Gastrocnemius medialis (tissue), 4 donors: ENCODE data around the gene USP20. TPM values are rescaled to one million over a fixed set of nuclear protein-coding genes. Genes with fewer than 3 reads are reported as not detected.

Experiments used
- ATAC-seq, 2 donors: fragments of 150-250 bp; one replicate each; pipeline ENCODE4 v1.9.1; 2016
- DNase-seq, 2 donors: peaks; one replicate each; pipeline ENCODE4 v3.0.0-alpha.2; 2019
- H3K27ac ChIP-seq, 4 donors: fragments of 200-600 bp; sonication (generic); 1 replicate in 1 of 4; 2 replicates in 3 of 4; pipeline ENCODE4 v1.5.1; 2016 to 2018; ENCODE audit warnings: mild to moderate bottlenecking in 2 of 4, moderate library complexity in 1 of 4
- H3K27me3 ChIP-seq, 3 donors: fragments of 200-600 bp; sonication (generic) in 2 of 3; 1 replicate in 1 of 3; 2 replicates in 2 of 3; pipeline versions ENCODE4 v1.5.1 to v1.6.0; 2016 to 2019; ENCODE audit warnings: mild to moderate bottlenecking in 1 of 3, moderate library complexity in 1 of 3
- H3K36me3 ChIP-seq, 2 donors: fragments of 200-600 bp; sonication (generic) in 1 of 2; one replicate each; pipeline ENCODE4 v1.5.1; 2017 to 2018
- H3K4me1 ChIP-seq, 2 donors: fragments of 200-600 bp; sonication (generic) in 1 of 2; one replicate each; pipeline ENCODE4 v1.5.1; 2016 to 2017; ENCODE audit warnings: mild to moderate bottlenecking in 2 of 2
- H3K4me3 ChIP-seq, 4 donors: fragments of 200-600 bp; sonication (generic) in 3 of 4; 1 replicate in 1 of 4; 2 replicates in 3 of 4; pipeline ENCODE4 v1.5.1; 2016 to 2019; ENCODE audit warnings: mild to moderate bottlenecking in 2 of 4
- H3K9me3 ChIP-seq, 3 donors: fragments of 200-600 bp; sonication (generic) in 2 of 3; 1 replicate in 1 of 3; 2 replicates in 2 of 3; pipeline ENCODE4 v1.5.1; 2016 to 2019
- POLR2A ChIP-seq, 2 donors: fragments of 450-650 bp; IDR thresholded peaks; one replicate each; pipeline ENCODE4 v1.6.1; 2017; ENCODE audit warnings: antibody characterized with exemption in 2 of 2, mild to moderate bottlenecking in 2 of 2, moderate library complexity in 2 of 2
- in situ Hi-C, 4 donors: fragments of 200-750 bp; cut with MboI; loops; one replicate each; pipeline versions ENCODE4 v1.15.0 to v1.8.0; 2017; ENCODE audit warnings: low sequenced_read_pairs in 4 of 4
- intact Hi-C: fragments of 100-400 bp; cut with DNase I; formaldehyde crosslinking; loops from one replicate; pipeline ENCODE4 v1.15.1; 2023; ENCODE audit warnings: low total_unique reads
- total RNA-seq, 4 donors: library from RNA; depleted of rRNA; stranded (reverse); fragments of >200 nt; gene quantifications; one replicate each; pipeline versions ENCODE4 v1.1.0 to v1.2.3, GENCODE V29; 2016
- TF ChIP-seq, protein P1 (sequence below), 5 experiments: fragments of 450-650 bp in 3 of 5; fragments of 200-600 bp in 2 of 5; sonication (generic) in 2 of 5; IDR thresholded peaks in 4 of 5; conservative IDR thresholded peaks in 1 of 5; 1 replicate in 4 of 5; 2 replicates in 1 of 5; pipeline ENCODE4 v1.5.1; 2016 to 2019; ENCODE audit warnings: antibody characterized with exemption in 5 of 5, mild to moderate bottlenecking in 3 of 5, moderate library complexity in 3 of 5

USP20 gene
- total RNA-seq, 4 donors from 2014 or later, result 13.4 to 25.4 (median 18.6) TPM

GRCh38 chr9:129886226-129887174 lies 51.2 kb downstream of the USP20 start:
- ATAC-seq (no peak), DNase-seq (no peak)
- intact Hi-C loops (no loop called here), in situ Hi-C loops (loop anchor here (10.0 to 25.0 kb wide), 4 partner anchors 168 to 351 kb away; partner anchors contain the start of gene GPR107 (in 3 of the 4))
- Histone ChIP-seq H3K27ac (peak overlapping the region; percentile 39 to 68 (median 65)), H3K9me3 (no peaks in the 10 kb centered on the region), H3K27me3 (no peaks in the 10 kb centered on the region), H3K36me3 (peaks cover 0 to 15% of the 10 kb centered on the region in 2 donors), H3K4me3 (peak overlapping the region; percentile 23 to 50 (median 45)), H3K4me1 (peaks cover 21 to 26% of the 10 kb centered on the region in 2 donors)
- TF ChIP-seq POLR2A (IDR thresholded peaks at IDR 0.05), result no peak
- TF ChIP-seq, protein P1, sequence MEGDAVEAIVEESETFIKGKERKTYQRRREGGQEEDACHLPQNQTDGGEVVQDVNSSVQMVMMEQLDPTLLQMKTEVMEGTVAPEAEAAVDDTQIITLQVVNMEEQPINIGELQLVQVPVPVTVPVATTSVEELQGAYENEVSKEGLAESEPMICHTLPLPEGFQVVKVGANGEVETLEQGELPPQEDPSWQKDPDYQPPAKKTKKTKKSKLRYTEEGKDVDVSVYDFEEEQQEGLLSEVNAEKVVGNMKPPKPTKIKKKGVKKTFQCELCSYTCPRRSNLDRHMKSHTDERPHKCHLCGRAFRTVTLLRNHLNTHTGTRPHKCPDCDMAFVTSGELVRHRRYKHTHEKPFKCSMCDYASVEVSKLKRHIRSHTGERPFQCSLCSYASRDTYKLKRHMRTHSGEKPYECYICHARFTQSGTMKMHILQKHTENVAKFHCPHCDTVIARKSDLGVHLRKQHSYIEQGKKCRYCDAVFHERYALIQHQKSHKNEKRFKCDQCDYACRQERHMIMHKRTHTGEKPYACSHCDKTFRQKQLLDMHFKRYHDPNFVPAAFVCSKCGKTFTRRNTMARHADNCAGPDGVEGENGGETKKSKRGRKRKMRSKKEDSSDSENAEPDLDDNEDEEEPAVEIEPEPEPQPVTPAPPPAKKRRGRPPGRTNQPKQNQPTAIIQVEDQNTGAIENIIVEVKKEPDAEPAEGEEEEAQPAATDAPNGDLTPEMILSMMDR (IDR thresholded peaks at IDR 0.05 in 4 of 5, conservative IDR thresholded peaks at IDR 0.05 in 1 of 5), result no peak

- peaks cover 0 to 14% of the 10 kb centered on the region in 2 donors for H3K36me3 ChIP-seq
- peak overlapping the region; percentile 56 to 68 (median 65) for H3K27ac ChIP-seq
- ATAC-seq, result no peak
- TF ChIP-seq, protein P1 (IDR thresholded peaks at IDR 0.05 in 4 of 5, conservative IDR thresholded peaks at IDR 0.05 in 1 of 5), result no peak
- TF ChIP-seq POLR2A (IDR thresholded peaks at IDR 0.05), result peak in 1 of 2 donors; percentile 15
- no peaks in the 10 kb centered on the region for H3K27me3 ChIP-seq
- H3K4me1 ChIP-seq, result peaks cover 21 to 26% of the 10 kb centered on the region in 2 donors
- in situ Hi-C loops (loop anchor here (10.0 to 25.0 kb wide), 4 partner anchors 167 to 350 kb away; partner anchors contain the start of gene GPR107 (in 3 of the 4)), intact Hi-C loops (no loop called here)
- DNase-seq, result no peak
- no peaks in the 10 kb centered on the region for H3K9me3 ChIP-seq
- peak overlapping the region; percentile 15 to 45 (median 36) for H3K4me3 ChIP-seq
These were observed 52.4 kb downstream of the USP20 start for GRCh38 chr9:129887334-129888292.

DNA sequence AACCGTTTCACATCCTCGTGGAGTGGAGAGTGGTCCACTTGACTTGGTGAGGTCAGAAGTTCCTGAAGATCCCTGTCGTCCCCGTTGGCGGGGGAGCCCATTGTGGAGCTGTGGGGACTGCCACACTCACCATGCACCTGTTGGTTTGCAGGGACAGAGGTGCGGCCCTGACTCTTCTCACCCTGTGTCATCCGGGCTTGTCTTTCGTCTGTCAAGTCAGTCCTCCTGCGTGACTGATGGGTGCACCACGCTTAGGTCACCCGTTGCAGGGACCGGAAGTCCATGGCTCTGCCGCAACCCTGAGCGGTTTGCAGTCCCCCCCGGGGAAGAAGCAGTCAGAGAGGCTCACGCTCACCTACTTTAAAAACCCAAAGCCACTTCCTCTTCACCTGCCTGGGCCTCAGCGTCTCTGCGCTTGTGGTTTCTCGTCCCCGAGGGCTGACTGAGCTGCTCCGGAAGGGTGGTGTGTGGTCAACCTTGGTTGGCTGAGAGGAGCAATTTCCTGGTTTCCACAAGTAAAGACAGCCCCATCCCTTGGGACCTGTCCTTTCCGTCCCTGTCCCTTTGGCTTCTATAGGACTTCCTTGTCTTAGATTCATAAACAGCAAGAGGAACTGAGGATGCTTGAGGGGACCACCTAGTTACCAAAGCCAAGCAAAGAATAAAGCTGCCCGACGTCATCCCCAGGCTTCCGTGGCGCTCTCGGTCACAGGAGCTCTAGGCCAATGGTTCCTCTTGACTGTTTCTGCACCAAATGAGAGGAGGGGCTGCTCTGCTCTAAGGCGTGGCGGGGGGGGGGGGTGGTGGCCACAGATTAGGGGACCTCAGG lies 53.2 kb downstream of the USP20 start:
- Histone ChIP-seq H3K36me3 (peaks cover 0 to 14% of the 10 kb centered on the region in 2 donors), H3K27ac (peak overlapping the region; percentile 56 to 68 (median 63)), H3K9me3 (no peaks in the 10 kb centered on the region), H3K27me3 (no peaks in the 10 kb centered on the region), H3K4me1 (peaks cover 21 to 26% of the 10 kb centered on the region in 2 donors), H3K4me3 (peak overlapping the region; percentile 15 to 45 (median 36))
- ATAC-seq (no peak), DNase-seq (peak in 1 of 2 donors; percentile 39)
- no peak for TF ChIP-seq POLR2A (IDR thresholded peaks at IDR 0.05)
- TF ChIP-seq, protein P1 (IDR thresholded peaks at IDR 0.05 in 4 of 5, conservative IDR thresholded peaks at IDR 0.05 in 1 of 5), result no peak
- intact Hi-C loops (no loop called here), in situ Hi-C loops (loop anchor here (10.0 to 25.0 kb wide), 4 partner anchors 166 to 349 kb away; partner anchors contain the start of gene GPR107 (in 3 of the 4))
